Prostate gland (tissue), 2 donors: ENCODE data around the gene CTPS1.

Source experiments
- CTCF ChIP-seq, 4 experiments: fragments of 200-600 bp in 2 of 4; fragments of 450-650 bp in 2 of 4; sonication (generic) in 2 of 4; IDR thresholded peaks; 1 replicate in 3 of 4; 2 replicates in 1 of 4; pipeline ENCODE4 v1.5.1; 2016 to 2019; ENCODE audit warnings: antibody characterized with exemption in 4 of 4, mild to moderate bottlenecking in 2 of 4, moderate library complexity in 2 of 4
- POLR2AphosphoS5 ChIP-seq: sonication (generic); formaldehyde crosslinking; IDR thresholded peaks from one replicate; pipeline ENCODE4 v1.6.1; 2017; ENCODE audit warnings: antibody characterized with exemption

GRCh38 chr1:40930174-40930964 is 49.1 kb upstream of the CTPS1 start:
- no peak for TF ChIP-seq CTCF (IDR thresholded peaks at IDR 0.05)
- peak; percentile 68 for TF ChIP-seq POLR2AphosphoS5
